Upper lobe of left lung (tissue), 4 donors: ENCODE measurements around the gene PDGFC.

ENCODE experiments used
- POLR2A ChIP-seq, 4 donors: fragments of 450-650 bp; IDR thresholded peaks; one replicate each; pipeline ENCODE4 v1.5.1; 2016 to 2017; ENCODE audit warnings: antibody characterized with exemption in 4 of 4, mild to moderate bottlenecking in 2 of 4
- POLR2AphosphoS5 ChIP-seq, 2 donors: sonication (generic); formaldehyde crosslinking; IDR thresholded peaks; one replicate each; pipeline ENCODE4 v1.5.1; 2017; ENCODE audit warnings: antibody characterized with exemption in 2 of 2
- TF ChIP-seq, protein P1 (sequence below), 6 experiments: fragments of 450-650 bp in 4 of 6; fragments of 200-600 bp in 2 of 6; sonication (generic) in 2 of 6; IDR thresholded peaks; one replicate each; pipeline ENCODE4 v1.5.1; 2016 to 2019; ENCODE audit warnings: antibody characterized with exemption in 6 of 6

DNA sequence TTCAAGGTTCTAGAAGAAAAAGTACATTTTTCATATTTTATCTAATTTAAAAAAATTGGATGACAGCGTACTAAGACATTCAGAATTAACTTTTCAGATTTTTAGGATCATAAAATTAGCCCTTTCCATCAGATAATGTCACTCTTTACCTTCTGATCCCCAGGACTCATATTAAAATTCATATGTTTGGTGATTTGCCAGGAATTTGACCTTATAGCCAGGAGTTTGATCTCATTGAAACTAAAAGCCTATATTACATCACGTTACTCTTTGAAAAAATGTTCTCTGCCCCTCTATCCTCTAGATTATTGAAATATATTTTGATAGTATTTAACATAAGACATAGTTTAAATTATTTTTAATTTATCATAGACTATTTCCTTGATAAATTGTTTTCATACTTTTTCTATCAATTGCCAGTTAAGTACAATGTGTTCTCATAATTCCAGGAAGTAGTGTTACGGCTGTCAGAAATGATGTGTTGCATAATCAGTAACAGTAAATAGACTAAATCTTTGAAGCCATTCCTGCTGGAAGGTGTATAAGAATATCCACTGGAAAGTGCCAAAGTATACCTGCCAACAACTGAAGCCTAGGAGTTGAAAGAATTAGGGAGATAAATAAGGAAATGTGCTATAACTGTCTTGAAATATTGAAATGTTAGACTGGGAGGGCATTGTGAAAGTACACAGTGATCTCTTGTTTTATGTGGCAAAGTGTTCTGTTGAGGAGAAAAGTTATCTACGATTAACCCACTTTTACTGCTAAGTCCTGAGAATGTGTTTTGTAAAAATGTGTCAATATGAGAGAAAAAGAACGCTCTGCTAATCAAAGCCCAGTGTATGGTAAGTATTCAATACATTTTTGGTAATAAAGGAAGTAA is 32.9 kb upstream of the PDGFC start:
- TF ChIP-seq, protein P1, sequence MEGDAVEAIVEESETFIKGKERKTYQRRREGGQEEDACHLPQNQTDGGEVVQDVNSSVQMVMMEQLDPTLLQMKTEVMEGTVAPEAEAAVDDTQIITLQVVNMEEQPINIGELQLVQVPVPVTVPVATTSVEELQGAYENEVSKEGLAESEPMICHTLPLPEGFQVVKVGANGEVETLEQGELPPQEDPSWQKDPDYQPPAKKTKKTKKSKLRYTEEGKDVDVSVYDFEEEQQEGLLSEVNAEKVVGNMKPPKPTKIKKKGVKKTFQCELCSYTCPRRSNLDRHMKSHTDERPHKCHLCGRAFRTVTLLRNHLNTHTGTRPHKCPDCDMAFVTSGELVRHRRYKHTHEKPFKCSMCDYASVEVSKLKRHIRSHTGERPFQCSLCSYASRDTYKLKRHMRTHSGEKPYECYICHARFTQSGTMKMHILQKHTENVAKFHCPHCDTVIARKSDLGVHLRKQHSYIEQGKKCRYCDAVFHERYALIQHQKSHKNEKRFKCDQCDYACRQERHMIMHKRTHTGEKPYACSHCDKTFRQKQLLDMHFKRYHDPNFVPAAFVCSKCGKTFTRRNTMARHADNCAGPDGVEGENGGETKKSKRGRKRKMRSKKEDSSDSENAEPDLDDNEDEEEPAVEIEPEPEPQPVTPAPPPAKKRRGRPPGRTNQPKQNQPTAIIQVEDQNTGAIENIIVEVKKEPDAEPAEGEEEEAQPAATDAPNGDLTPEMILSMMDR (IDR thresholded peaks at IDR 0.05): no peak
- TF ChIP-seq POLR2A (IDR thresholded peaks at IDR 0.05): no peak
- peak in 1 of 2 donors; percentile 48 for TF ChIP-seq POLR2AphosphoS5 (IDR thresholded peaks at IDR 0.05)
